NCI-H526 treated with DMSO at 0.1 percent for 48 hours (cell line): ENCODE results near the gene CASKIN1.
"Not testable (repeated sequence)": the region's sequence is repeated elsewhere in the genome, so short reads cannot be mapped to it uniquely, and the experiment has no call there.

Experiments used
- DNase-seq: peaks from one replicate; lab custom pipeline; 2025; lab: John Stamatoyannopoulos, UW

CASKIN1 gene

GRCh38 chr16:2196162-2196980, at the start of gene CASKIN1:
Gene CASKIN1 (minus strand): TSS chr16:2196605. CDS start chr16:2196432, 173 bp downstream.
- DNase-seq = no peak

GRCh38 chr16:2244926-2245795, 48.8 kb upstream of the CASKIN1 start:
- no peak for DNase-seq

- no peak for DNase-seq
Measured at GRCh38 chr16:2244301-2244700, 47.9 kb upstream of the CASKIN1 start.

GRCh38 chr16:2243781-2244180, 47.4 kb upstream of the CASKIN1 start:
- no peak for DNase-seq

- no peak for DNase-seq
Measured at GRCh38 chr16:2243031-2243528, 46.7 kb upstream of the CASKIN1 start.

GRCh38 chr16:2242598-2242997, 46.2 kb upstream of the CASKIN1 start:
- no peak for DNase-seq

- DNase-seq = not testable (repeated sequence)
Measured at GRCh38 chr16:2240331-2240730, 43.9 kb upstream of the CASKIN1 start.

GRCh38 chr16:2238838-2239675, 42.7 kb upstream of the CASKIN1 start:
- DNase-seq = no peak

- no peak for DNase-seq
Measured at GRCh38 chr16:2238150-2238837, 41.9 kb upstream of the CASKIN1 start.

- DNase-seq = no peak
Measured at GRCh38 chr16:2237493-2238149, 41.2 kb upstream of the CASKIN1 start.

GRCh38 chr16:2237102-2237482, 40.7 kb upstream of the CASKIN1 start:
- no peak for DNase-seq

GRCh38 chr16:2236337-2237101, 40.1 kb upstream of the CASKIN1 start, which contains the start of gene DNASE1L2:
Gene DNASE1L2 (plus strand): TSS chr16:2236444. CDS start chr16:2236817, 373 bp downstream.
- DNase-seq = no peak

- DNase-seq = no peak
Measured at GRCh38 chr16:2235695-2236336, 39.4 kb upstream of the CASKIN1 start.

GRCh38 chr16:2235234-2235651, 38.8 kb upstream of the CASKIN1 start:
- DNase-seq = no peak

GRCh38 chr16:2234813-2235170, 38.4 kb upstream of the CASKIN1 start:
- no peak for DNase-seq

GRCh38 chr16:2233872-2234812, 37.7 kb upstream of the CASKIN1 start:
- no peak for DNase-seq

GRCh38 chr16:2233046-2233775, 36.8 kb upstream of the CASKIN1 start:
- no peak for DNase-seq
